LNCAP (cell line): ENCODE results near the gene DTD1.

Experiments used
- TF ChIP-seq, protein P1 (sequence below): fragments of 450-650 bp; IDR thresholded peaks from 2 replicates; pipeline ENCODE4 v1.5.1; 2017; ENCODE audit warnings: mild to moderate bottlenecking

The DTD1 gene

DNA sequence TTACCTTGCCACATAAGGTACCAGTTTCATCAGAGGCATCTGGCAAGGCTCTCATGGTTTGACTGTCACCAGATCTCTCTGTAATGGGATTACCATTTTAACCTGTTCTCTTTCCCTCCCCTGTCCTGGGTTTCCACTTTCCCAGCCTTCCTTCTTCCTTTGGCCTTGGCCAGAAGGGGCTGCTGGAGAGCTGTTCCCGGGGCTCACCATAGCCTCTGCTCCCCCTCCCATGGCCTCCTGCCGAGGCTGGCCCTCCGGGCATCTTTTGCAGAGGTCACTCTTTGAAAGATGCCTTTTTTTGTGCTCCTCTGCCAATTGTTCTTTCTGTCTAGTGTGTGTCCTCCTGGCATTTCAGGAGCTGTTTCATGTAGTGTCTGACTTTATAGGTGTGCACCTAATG lies 125.0 kb downstream of the DTD1 start:
- TF ChIP-seq, protein P1, sequence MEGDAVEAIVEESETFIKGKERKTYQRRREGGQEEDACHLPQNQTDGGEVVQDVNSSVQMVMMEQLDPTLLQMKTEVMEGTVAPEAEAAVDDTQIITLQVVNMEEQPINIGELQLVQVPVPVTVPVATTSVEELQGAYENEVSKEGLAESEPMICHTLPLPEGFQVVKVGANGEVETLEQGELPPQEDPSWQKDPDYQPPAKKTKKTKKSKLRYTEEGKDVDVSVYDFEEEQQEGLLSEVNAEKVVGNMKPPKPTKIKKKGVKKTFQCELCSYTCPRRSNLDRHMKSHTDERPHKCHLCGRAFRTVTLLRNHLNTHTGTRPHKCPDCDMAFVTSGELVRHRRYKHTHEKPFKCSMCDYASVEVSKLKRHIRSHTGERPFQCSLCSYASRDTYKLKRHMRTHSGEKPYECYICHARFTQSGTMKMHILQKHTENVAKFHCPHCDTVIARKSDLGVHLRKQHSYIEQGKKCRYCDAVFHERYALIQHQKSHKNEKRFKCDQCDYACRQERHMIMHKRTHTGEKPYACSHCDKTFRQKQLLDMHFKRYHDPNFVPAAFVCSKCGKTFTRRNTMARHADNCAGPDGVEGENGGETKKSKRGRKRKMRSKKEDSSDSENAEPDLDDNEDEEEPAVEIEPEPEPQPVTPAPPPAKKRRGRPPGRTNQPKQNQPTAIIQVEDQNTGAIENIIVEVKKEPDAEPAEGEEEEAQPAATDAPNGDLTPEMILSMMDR = no peak

DNA sequence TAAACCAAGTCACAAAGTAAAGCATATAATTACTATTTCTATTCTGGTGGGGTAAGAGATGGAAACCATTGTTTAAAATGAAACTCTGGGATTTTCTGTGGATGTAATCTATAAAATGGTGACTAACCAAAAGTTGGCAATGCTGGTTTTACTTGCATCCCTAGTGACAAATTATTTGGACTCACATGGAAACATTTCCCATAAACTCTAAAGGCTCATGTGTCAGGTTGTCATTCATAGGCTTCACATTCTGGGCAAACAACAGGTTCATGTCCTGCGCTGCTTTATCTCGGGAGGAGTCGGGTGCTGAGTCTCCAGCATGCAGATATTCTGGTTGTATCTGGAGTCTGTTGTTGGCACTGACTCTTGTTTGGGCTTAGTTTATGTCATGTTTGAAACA lies 127.7 kb downstream of the DTD1 start:
- TF ChIP-seq, protein P1 = no peak

DNA sequence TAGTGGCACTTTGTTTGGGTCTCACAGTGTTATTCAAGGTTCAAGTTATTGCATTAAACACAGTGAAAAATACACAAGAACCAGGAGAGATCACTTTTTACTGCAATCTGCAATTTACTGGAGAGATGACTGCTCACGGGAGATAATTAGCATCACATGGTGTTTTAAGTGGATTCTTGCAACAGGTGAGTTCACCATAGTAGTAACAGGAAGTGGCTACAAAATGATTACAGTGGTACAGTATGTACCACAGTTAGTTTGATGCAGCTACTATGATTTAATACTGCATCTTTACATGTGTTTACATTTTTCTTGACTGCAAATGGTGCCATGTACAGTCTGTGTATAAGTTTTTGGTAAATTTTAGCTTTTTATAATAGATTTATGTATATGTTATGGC lies 129.2 kb downstream of the DTD1 start:
- TF ChIP-seq, protein P1 = no peak

DNA sequence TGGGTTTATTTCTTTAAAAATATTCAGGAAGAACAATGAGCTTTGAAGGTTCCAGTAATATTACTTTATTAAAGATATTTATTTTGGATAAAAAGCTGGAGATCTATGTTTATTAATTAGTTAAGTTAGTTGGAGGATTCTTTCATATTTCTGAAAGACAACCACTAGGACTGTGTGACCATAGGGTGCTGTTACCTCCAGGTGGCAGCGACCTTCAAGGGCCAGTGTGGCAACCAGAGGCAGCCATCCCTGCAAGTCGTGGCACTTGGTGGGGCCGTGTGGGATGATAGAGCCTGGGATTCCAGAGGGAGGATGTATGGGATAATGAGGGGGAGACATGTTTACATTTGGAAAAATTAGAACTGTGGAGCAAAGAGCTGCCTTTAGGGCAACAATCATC lies 130.3 kb downstream of the DTD1 start:
- TF ChIP-seq, protein P1 = peak; percentile 28; the same call in 1 of the 2 replicates

DNA sequence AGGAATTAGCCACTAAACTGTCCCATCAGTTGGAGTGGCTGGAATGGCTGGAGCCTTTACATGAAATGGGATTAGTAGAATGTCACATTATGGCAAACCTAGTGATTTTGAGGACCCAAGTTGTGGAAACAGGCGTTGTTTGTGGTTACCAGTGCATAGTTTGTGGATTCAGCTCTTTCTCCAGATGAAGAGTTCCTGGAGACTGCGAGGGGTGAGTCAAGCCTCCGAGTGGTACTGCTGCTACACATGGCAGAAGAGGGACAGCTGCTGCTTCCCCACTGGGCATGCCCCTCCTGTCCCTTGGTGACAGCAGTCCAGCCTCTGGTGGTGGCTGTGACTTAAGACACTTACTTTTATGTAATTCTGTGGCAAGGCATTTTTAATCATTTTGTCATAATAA lies 131.6 kb downstream of the DTD1 start:
- TF ChIP-seq, protein P1 = no peak

DNA sequence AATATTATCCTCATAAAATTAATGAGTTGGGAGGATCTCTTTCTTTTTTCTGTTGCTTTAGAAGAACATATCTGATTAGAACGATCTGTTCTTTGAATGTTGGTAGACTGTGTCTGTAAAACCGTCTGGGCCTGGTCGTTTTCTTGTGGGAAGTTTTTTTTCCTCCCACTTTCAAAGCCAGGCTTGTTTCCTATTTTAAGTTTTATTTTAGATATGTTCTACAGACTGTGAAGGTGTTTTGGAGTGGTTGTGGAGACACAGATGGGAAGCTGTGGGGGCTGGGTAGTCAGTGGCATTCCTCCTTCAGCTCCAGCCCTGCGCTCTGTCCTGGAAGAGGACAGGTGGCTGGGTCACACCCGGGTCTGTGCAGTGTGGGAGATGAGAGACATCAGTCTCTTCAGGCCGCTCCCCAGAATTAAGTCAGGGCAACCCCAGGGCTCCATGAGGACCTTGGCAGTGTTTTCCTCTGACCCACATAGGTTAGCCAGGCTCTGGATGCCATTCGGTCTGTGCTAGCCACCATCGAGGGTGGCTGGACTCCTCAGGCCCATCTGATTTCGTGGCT lies 133.8 kb downstream of the DTD1 start:
- TF ChIP-seq, protein P1 = no peak

DNA sequence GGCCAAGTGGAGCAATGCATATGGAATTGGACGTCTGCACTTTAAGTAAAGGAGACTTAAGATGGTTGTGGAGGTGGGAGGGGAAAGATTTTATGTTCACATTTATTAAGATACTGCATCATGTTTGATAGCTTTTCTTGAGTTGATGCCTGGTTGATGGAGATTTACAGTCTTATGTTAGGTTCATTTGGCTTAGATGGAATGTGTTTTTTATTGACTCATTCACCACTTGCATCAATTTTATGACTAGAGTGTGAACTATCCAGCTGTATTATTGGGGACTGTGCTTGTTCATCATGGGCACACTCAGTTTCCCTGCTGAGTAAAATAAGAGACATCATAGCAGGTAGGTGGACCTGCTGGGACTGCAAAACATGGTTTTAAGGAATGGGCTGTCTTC lies 134.5 kb downstream of the DTD1 start:
- TF ChIP-seq, protein P1 = no peak

DNA sequence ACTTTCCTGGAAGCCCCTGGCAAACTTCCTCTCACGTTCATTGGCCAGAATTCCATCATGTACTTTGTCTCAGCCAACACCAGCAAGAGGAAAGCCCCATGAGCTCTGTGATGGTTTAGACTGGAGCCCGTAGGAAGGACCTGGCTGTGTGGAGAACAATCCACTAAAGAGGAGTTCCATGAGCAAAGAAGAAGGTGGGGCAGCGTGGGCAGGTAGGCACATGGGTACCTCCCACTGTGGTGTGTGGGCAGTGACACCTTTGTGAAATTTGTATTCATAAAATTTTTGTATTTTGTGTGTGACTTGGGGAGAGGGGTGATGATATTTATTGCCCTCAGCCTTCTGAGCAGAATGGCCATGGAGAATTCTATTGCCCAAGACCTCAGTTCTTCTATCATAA lies 136.2 kb downstream of the DTD1 start:
- TF ChIP-seq, protein P1 = no peak
